NCI-H2196 treated with DMSO at 0.1 percent for 48 hours (cell line): Measurements from ENCODE around the gene GPR143.

Source experiments
- DNase-seq: peaks from one replicate; lab custom pipeline; 2025; ENCODE audit not compliant: unreplicated experiment; lab: John Stamatoyannopoulos, UW

GPR143 gene

DNA sequence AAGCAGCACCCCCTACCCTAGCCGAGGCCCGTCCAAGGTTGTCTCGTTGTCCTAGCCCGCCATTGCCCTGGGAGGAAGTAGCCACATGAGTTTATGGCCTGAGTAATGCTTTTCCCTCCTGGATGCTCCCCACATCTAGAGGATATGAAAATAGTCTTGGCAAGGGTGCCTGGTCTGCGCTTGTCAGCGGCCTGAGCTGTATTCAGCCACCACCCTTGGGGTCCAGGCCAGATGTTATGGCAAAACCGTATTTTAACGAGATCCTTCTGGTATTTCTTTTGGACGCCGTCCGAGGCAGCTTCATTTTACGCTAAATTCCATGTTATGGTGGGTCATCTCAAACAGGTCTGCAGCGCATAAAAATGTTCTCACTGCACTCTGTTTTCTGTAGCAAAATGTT lies 89.3 kb downstream of the GPR143 start:
- DNase-seq, result no peak
